BJ (cell line): ENCODE measurements around the gene ZNF844. TPM values are rescaled to one million over a fixed set of nuclear protein-coding genes. Genes with fewer than 3 reads are reported as not detected.

Experiments used
- CTCF ChIA-PET: fragments of 350-600 bp; formaldehyde crosslinking; extraction: SDS; loops from one replicate; lab custom pipeline; 2021; ENCODE audit warnings: antibody characterized with exemption, inconsistent platforms; lab: Yijun Ruan, JAX
- POLR2A ChIA-PET: fragments of 300-600 bp; sonication (Branson Sonifier 250); formaldehyde crosslinking; extraction: SDS; loops from one replicate; lab custom pipeline; 2021; ENCODE audit warnings: antibody characterized with exemption; lab: Charles Lee
- DNase-seq: peaks from one replicate; pipeline ENCODE4 v3.0.0-alpha.2; 2011; ENCODE audit warnings: low read depth
- H3K27me3 ChIP-seq: 2 replicates; pipeline ENCODE4 v1.6.0; 2011; ENCODE audit warnings: low read length; ENCODE audit not compliant: control insufficient read depth, insufficient read depth
- H3K36me3 ChIP-seq: 2 replicates; pipeline ENCODE4 v1.5.1; 2011; ENCODE audit warnings: low read length; ENCODE audit not compliant: control insufficient read depth, insufficient read depth
- H3K4me3 ChIP-seq: 2 replicates; pipeline ENCODE4 v1.5.1; 2011; ENCODE audit warnings: low read depth, mild to moderate bottlenecking, control low read depth, low read length
- CTCF ChIP-seq: IDR thresholded peaks from 2 replicates; pipeline ENCODE4 v1.5.1; 2011; ENCODE audit warnings: low read depth, mild to moderate bottlenecking, control low read depth, inconsistent platforms, low read length, moderate library complexity; ENCODE audit not compliant: insufficient read depth
- polyA plus RNA-seq: library from polyadenylated mRNA; depleted of rRNA; stranded (reverse); fragments of >200 nt; gene quantifications from 2 replicates; pipeline ENCODE4 v1.2.3, GENCODE V29; 2011

Gene ZNF844
- polyA plus RNA-seq, 1 experiment, result 2.8 TPM

GRCh38 chr19:12034620-12035019, 29.9 kb upstream of the ZNF844 start:
- ChIA-PET CTCF (interaction anchor here (0.7 to 1.6 kb wide), 4 partner anchors 12 to 46 kb away, joined by 3 to 6 read pairs (median 4); no protein-coding TSS in a partner anchor), POLR2A (no interaction called here)
- no peak for TF ChIP-seq CTCF
- H3K36me3 ChIP-seq, result no peaks in the 10 kb centered on the region
- no peak for DNase-seq
- H3K27me3 ChIP-seq, result no peaks in the 10 kb centered on the region
- peak overlapping the region; percentile 83 for H3K4me3 ChIP-seq

GRCh38 chr19:12035220-12036172, 29.0 kb upstream of the ZNF844 start, which contains the start of gene ZNF433:
ZNF433 (minus strand) TSS chr19:12035679; CDS start chr19:12035539, 140 bp downstream.
- peak; percentile 31 for DNase-seq
- Histone ChIP-seq H3K27me3 (no peaks in the 10 kb centered on the region), H3K4me3 (peak within 1 kb of the TSS; percentile 83), H3K36me3 (no peaks in the 10 kb centered on the region)
- CTCF ChIA-PET, result interaction anchor here (0.6 to 2.3 kb wide), 5 partner anchors 20 to 679 kb away, joined by 3 to 9 read pairs (median 4); no protein-coding TSS in a partner anchor
- POLR2A ChIA-PET, result interaction anchor here (0.5 kb wide), 2 partner anchors 131 to 427 kb away, joined by 3 to 19 read pairs; no protein-coding TSS in a partner anchor
- TF ChIP-seq CTCF, result no peak; the same call in 1 of the 2 replicates

GRCh38 chr19:12042893-12043292, 21.6 kb upstream of the ZNF844 start:
- no peaks in the 10 kb centered on the region for H3K27me3 ChIP-seq
- ChIA-PET POLR2A (no interaction called here), CTCF (no interaction called here)
- DNase-seq, result no peak
- H3K36me3 ChIP-seq, result no peaks in the 10 kb centered on the region
- TF ChIP-seq CTCF, result no peak
- no peak overlapping the region for H3K4me3 ChIP-seq

- no peak overlapping the region for H3K4me3 ChIP-seq
- H3K36me3 ChIP-seq, result no peaks in the 10 kb centered on the region
- no peak for TF ChIP-seq CTCF
- no peak for DNase-seq
- H3K27me3 ChIP-seq, result no peaks in the 10 kb centered on the region
- CTCF ChIA-PET, result no interaction called here
- POLR2A ChIA-PET, result no interaction called here
Observed at GRCh38 chr19:12043752-12044422, 20.6 kb upstream of the ZNF844 start.

- TF ChIP-seq CTCF, result no peak
- ChIA-PET POLR2A (no interaction called here), CTCF (interaction anchor here (2.4 kb wide), 1 partner anchor 11 kb away, joined by 7 read pairs; no protein-coding TSS in a partner anchor)
- Histone ChIP-seq H3K36me3 (no peaks in the 10 kb centered on the region), H3K27me3 (no peaks in the 10 kb centered on the region), H3K4me3 (no peak overlapping the region)
- DNase-seq, result no peak
Observed at GRCh38 chr19:12047868-12048267, 16.7 kb upstream of the ZNF844 start.
